GM23338 (cell line): ENCODE results near the gene AQP9. TPM values are rescaled to one million over a fixed set of nuclear protein-coding genes. Genes with fewer than 3 reads are reported as not detected.

ENCODE experiments used
- ATAC-seq: fragments of 200-7000 bp; cut with Tn5 transposase; 3 replicates; pipeline ENCODE4 v1.9.1; 2020
- DNase-seq: peaks from one replicate; pipeline ENCODE4 v3.0.0-alpha.2; 2015; ENCODE audit warnings: low spot score
- H2AFZ ChIP-seq: fragments of 200-600 bp; sonication (generic); 2 replicates; pipeline ENCODE4 v1.8.0; 2016; ENCODE audit warnings: antibody characterized with exemption, mild to moderate bottlenecking, moderate library complexity
- H3F3A ChIP-seq: fragments of 200-600 bp; sonication (generic); replicated peaks from 2 replicates; pipeline ENCODE4 v1.8.0; 2017; ENCODE audit warnings: antibody characterized with exemption, mixed run types, low read depth
- H3K27ac ChIP-seq: fragments of 200-600 bp; sonication (generic); 2 replicates; pipeline ENCODE4 v1.6.1; 2016; ENCODE audit warnings: low read depth
- H3K27me3 ChIP-seq: fragments of 200-600 bp; sonication (generic); 2 replicates; pipeline ENCODE4 v1.8.0; 2016; ENCODE audit warnings: mild to moderate bottlenecking, mixed run types, moderate library complexity; ENCODE audit not compliant: insufficient read depth
- H3K36me3 ChIP-seq: fragments of 200-600 bp; sonication (generic); 2 replicates; pipeline ENCODE4 v1.8.0; 2016; ENCODE audit warnings: mild to moderate bottlenecking; ENCODE audit not compliant: insufficient read depth
- H3K4me1 ChIP-seq: fragments of 200-600 bp; sonication (generic); 2 replicates; pipeline ENCODE4 v1.8.0; 2016; ENCODE audit warnings: mild to moderate bottlenecking, moderate library complexity; ENCODE audit not compliant: insufficient read depth
- H3K4me2 ChIP-seq: fragments of 200-600 bp; sonication (generic); 2 replicates; pipeline ENCODE4 v1.7.1; 2017; ENCODE audit warnings: mixed run types
- H3K4me3 ChIP-seq: fragments of 200-600 bp; sonication (generic); 2 replicates; pipeline ENCODE4 v1.6.1; 2016; ENCODE audit warnings: mixed run types
- H3K79me2 ChIP-seq: fragments of 200-600 bp; sonication (generic); replicated peaks from 2 replicates; pipeline ENCODE4 v1.8.0; 2017; ENCODE audit warnings: mild to moderate bottlenecking; ENCODE audit not compliant: insufficient read depth
- H3K9me2 ChIP-seq: fragments of 200-600 bp; sonication (generic); 2 replicates; pipeline ENCODE4 v1.8.0; 2017; ENCODE audit not compliant: insufficient read depth
- H4K20me1 ChIP-seq: fragments of 200-600 bp; sonication (generic); replicated peaks from 2 replicates; pipeline ENCODE4 v1.8.0; 2017; ENCODE audit warnings: mild to moderate bottlenecking; ENCODE audit not compliant: insufficient read depth
- H3K27ac Mint-ChIP-seq: 2 replicates; pipeline ENCODE4 v1.8.0; 2020; ENCODE audit warnings: inconsistent platforms, mild to moderate bottlenecking, moderate library complexity, mixed read lengths
- H3K27me3 Mint-ChIP-seq: 3 replicates; pipeline ENCODE4 v1.8.0; 2022; ENCODE audit warnings: low read depth, mild to moderate bottlenecking, moderate library complexity, mixed read lengths, inconsistent platforms; ENCODE audit not compliant: insufficient read depth, poor library complexity
- H3K36me3 Mint-ChIP-seq: 3 replicates; pipeline ENCODE4 v1.8.0; 2021; ENCODE audit warnings: low read depth, mild to moderate bottlenecking, inconsistent platforms, moderate library complexity, mixed read lengths
- H3K4me1 Mint-ChIP-seq: 3 replicates; pipeline ENCODE4 v1.8.0; 2020; ENCODE audit warnings: mild to moderate bottlenecking, inconsistent platforms, mixed read lengths
- H3K4me3 Mint-ChIP-seq: 3 replicates; pipeline ENCODE4 v1.8.0; 2021; ENCODE audit warnings: moderate library complexity, mild to moderate bottlenecking, inconsistent platforms, mixed read lengths
- H3K9me3 Mint-ChIP-seq: 3 replicates; pipeline ENCODE4 v1.8.0; 2020; ENCODE audit warnings: moderate library complexity, mild to moderate bottlenecking, inconsistent platforms, mixed read lengths
- REST ChIP-seq: IDR thresholded peaks from one replicate; pipeline ENCODE4 v1.6.1; 2018; ENCODE audit warnings: antibody characterized with exemption; ENCODE audit not compliant: unreplicated experiment
- ZNF462 ChIP-seq: fragments of 250-450 bp; sonication (Bioruptor Pico); IDR thresholded peaks from 2 replicates; pipeline ENCODE4 v1.5.0; 2020; ENCODE audit warnings: mild to moderate bottlenecking, moderate library complexity
- polyA plus RNA-seq: library from polyadenylated mRNA; unstranded; fragments of >200 nt; fragmentation: Nextera tagmentation; extraction: Ambion mirVana; gene quantifications from 2 replicates; pipeline ENCODE4 v1.2.1, GENCODE V29; 2016
- total RNA-seq: library from RNA; depleted of rRNA; stranded (reverse); fragments of >200 nt; shearing (Covaris generic); gene quantifications from 2 replicates; pipeline ENCODE4 v1.2.3, GENCODE V29; 2014

The AQP9 gene
- total and polyA plus RNA-seq, 2 experiments from 2014 or later, result not detected

- Histone ChIP-seq H3K36me3 (no peaks in the 10 kb centered on the region), H2AFZ (no peak overlapping the region), H3K4me1 (no peaks in the 10 kb centered on the region), H3K27me3 (no peaks in the 10 kb centered on the region), H3K4me2 (no peak overlapping the region), H3K9me2 (peaks cover 7% of the 10 kb centered on the region; the same call in 1 of the 2 replicates), H3K4me3 (no peak overlapping the region), H3K79me2 (no peaks in the 10 kb centered on the region), H4K20me1 (no peaks in the 10 kb centered on the region), H3K27ac (no peak overlapping the region), H3F3A (no peaks in the 10 kb centered on the region)
- Mint-ChIP-seq H3K4me1 (no peaks in the 10 kb centered on the region), H3K27ac (no peak overlapping the region), H3K9me3 (no peaks in the 10 kb centered on the region), H3K36me3 (no peaks in the 10 kb centered on the region), H3K27me3 (no peaks in the 10 kb centered on the region), H3K4me3 (no peak overlapping the region)
- ATAC-seq (no peak), DNase-seq (no peak)
- TF ChIP-seq REST, result no peak
- TF ChIP-seq ZNF462 (CRISPR knock-in tag), result no peak
Measured at GRCh38 chr15:58164926-58165325, 26.7 kb downstream of the AQP9 start.
